ENCODE measurements around the gene TAPT1.

- TF ChIP-seq CTCF (conservative IDR thresholded peaks at IDR 0.05), result no peak
- no peak for TF ChIP-seq EZH2 (IDR thresholded peaks at IDR 0.05; ENCODE audit: low read depth)
Observed at GRCh38 chr4:16160457-16160856, 65.8 kb downstream of the TAPT1 start.

All from PC-9 (cell line).